GM19467 (cell line): ENCODE measurements around the gene PPFIA1.

Source experiments
- ATAC-seq: cut with Tn5 transposase; IDR thresholded peaks from one replicate; pipeline ENCODE4 v1.9.1; 2021; ENCODE audit warnings: mild to moderate bottlenecking, moderate library complexity; ENCODE audit not compliant: unreplicated experiment

PPFIA1 gene

GRCh38 chr11:70352100-70352499, 81.6 kb downstream of the PPFIA1 start:
- no peak for ATAC-seq

DNA sequence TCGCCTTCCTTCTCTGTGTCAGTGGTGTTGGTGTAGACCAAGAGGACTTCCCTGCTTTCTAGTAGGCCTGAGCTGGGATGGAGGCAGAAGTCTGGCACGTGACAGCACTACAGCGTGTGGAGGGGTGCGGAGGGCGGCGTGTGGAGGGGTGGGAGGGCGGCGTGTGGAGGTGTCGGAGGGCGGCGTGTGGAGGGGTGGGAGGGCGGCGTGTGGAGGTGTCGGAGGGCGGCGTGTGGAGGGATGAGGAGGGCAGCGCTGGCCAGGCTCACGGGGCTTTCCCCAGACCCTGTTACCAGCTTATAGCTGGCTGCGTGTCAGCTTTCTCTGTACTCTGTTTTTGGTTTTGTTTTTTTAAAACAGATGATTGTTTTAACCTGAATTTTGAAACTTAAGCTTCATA, 82.1 kb downstream of the PPFIA1 start:
- ATAC-seq: no peak

DNA sequence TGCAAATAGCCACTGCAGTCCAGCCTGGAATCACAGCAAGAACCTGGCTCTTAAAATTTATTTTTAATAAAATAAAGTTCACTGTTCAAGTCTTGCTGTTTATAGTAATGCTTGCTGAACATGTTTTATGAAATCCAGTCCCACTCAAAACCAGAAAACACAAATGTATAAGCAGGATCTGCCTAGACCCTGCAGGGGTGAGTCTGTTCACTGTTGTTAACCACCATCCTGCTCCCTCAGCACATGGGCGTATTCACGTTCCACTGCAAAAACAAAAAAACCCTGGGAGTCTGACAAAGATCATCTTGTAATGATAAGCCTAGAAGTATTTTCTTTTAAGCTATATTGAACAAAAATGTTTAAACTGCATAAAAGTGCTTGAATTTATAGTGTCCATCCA, 82.8 kb downstream of the PPFIA1 start:
- no peak for ATAC-seq

DNA sequence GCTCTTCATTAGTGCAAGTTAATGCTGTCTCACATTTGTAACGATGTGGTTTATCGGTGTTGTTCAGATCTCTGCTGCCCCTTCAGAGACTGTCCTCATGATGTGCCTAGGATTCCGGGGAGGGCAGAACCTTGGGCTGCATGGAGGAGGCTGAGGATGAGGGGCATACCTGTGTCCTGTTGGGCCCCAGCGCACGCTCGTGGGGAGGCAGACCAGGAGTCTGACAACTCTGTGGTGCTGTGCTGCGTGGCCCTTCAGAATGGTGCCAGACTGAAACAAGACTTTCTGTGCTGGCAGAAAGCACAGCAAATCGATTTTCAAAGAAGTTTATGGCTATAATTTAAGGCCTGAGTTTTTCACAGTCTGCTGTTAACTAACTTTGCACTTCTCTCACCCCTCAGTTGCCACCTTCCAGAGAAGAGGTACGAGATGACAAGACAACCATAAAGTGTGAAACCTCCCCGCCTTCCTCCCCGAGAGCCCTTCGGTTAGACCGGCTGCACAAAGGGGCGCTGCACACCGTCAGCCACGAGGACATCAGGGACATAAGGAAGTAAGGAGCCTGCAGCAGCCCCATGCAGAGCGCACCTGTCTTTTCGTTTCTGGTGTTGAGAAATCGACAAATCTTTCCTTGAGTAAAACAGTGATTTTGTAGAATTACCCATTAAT, 83.5 kb downstream of the PPFIA1 start:
- ATAC-seq: no peak

DNA sequence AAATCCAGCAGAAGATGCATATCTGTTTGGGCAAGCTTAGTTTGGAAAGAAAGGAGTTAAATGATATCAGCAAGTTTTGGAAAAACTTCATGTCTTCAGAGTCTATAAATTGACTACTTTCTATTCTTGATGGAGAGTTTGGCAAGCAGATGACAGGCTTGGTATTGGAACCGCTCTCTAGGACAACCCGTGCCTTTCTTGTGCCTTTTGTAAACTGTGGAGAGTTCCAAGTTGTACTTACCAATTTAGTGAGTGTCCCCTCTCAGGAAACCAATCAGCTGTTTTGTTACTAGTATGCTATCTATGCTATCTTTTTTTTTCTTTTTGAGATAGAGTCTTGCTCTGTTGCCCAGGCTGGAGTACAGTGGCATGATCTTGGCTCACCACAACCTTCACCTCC, 84.1 kb downstream of the PPFIA1 start:
- no peak for ATAC-seq

GRCh38 chr11:70358753-70359152, 88.3 kb downstream of the PPFIA1 start:
- no peak for ATAC-seq

DNA sequence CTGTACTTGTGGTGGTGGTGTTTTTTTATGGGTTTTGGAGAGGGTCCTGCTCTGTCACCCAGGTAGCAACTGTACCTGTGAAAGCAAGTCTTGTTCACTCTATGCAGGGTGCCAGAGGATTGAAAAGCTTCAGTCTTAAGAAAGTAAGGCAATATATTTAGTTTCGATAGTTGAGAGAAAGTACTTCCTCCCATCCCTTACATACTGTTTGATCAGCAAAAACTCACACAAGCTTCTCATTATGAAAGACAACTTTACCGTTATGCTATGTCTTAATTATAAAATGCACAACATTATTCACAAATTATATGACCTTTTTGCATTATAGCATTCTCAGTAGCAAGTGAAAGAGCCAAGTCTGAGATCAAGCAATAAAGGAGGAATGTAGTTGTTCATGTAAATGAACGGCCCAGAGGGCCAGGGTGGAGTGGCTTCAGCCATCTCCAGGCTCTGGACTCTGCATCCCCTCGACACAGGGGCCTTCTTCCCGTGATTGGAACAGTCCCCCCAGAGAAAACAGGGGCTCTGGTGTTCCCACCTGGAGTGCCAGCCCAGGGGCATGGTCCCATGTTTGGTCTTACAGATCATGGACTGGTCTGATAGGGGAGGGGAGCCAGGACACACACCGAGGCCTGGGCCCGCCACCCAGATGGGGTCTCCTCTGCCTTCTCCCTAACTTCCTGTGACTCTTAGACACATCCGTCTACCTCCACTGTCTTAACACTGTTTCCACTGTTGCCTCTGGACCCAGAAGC, 89.1 kb downstream of the PPFIA1 start:
- no peak for ATAC-seq

GRCh38 chr11:70360211-70360610, 89.7 kb downstream of the PPFIA1 start:
- no peak for ATAC-seq

DNA sequence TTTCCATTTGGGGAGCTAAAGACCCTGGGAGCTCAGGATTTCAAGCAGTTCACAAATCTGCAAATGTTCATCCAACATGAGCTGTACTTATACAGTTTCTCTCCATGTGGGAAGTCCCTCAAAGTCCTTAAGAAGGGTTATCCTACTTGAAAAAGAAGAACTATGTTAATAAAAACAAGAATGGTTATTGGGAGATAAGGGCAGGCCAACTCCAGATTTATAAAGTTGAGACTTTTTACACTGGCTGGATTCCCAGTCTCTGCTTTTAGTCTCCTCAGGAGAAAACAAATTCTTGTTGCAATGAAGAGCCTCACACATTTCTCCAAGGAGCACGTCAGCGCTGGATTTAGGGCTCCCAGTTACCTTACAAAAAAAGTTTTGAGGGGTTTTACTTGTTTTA, 93.7 kb downstream of the PPFIA1 start:
- no peak for ATAC-seq

- no peak for ATAC-seq
Measured at GRCh38 chr11:70364745-70365543, 94.5 kb downstream of the PPFIA1 start.

DNA sequence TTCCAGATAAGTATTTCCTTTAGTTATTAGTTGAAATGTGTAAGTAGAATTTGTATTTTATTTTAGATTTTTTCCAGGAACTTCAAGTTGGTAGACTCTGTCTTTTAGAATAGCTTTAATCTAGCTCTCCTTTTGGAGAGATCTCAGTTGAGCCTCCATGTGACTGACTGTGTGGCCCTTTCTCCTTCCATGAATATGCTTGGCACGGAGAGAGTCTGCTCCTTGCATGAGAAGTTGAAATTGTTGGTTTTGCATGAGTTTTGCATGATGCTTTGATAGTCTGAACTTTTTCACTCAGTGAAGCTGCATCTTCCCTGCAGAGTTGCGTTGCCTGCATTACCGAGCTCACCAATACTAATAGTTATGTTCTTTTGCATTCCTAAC, 95.0 kb downstream of the PPFIA1 start:
- no peak for ATAC-seq

GRCh38 chr11:70367071-70367470, 96.6 kb downstream of the PPFIA1 start:
- ATAC-seq: no peak

DNA sequence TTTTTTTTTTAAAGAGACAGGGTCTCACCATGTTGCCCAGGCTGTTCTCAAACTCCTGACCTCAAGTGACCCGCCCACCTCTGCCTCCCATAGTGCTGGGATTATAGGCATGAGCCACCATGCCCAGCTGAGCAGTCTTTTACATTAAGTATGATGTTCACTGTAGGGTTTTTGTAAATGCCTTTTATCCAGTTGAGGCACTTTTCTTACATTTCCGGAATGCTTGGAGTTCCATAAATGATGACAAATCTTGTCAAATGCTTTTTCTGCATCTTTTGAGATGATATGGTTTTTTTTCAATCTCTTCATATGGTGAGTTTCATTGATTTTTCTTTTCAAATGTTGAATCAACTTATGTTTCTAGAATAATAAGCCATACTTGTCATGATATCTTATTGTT, 98.5 kb downstream of the PPFIA1 start:
- no peak for ATAC-seq

GRCh38 chr11:70371241-70371640, 100.8 kb downstream of the PPFIA1 start:
- no peak for ATAC-seq

GRCh38 chr11:70372076-70372475, 101.6 kb downstream of the PPFIA1 start:
- no peak for ATAC-seq

- ATAC-seq: no peak
Measured at GRCh38 chr11:70376621-70377020, 106.1 kb downstream of the PPFIA1 start.

DNA sequence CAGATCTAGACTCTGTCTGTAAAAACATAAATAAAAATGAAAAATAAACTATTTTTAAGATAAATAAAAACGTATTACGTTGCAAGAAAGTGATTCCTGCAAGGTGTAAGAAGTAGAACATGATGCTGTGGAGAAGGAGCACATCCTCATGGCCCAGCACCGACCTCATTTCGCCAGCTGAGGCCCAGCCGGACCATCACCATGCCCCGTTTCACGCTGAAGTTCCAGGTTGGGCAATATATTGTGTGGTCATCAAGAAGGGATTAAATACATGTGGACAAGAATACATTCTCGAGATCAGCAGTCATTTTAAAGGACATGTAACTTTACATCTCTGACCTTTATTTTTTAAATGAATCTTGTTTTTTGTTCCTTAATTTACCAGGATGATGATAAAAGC, 107.2 kb downstream of the PPFIA1 start:
- no peak for ATAC-seq

- no peak for ATAC-seq
Measured at GRCh38 chr11:70378506-70379134, 108.1 kb downstream of the PPFIA1 start.

DNA sequence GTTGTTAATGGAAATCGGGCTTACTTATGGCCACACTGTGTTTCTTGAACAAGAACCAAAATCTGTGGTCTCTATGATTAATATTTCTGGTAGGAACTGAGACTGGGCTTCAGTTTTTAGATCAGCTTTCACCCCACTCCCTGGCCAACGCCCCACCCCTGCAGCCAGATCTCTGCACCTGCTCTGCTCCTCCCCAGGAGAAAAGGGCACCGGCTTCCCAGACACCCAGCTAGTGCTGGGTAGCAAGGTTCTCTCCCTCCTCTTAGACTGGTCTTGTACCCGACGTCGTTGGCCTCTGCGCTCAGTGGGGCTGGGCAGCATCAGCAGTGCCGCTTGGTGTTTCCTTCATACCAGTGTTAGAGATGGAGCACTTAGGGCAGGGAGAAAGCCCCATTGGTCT, 110.9 kb downstream of the PPFIA1 start:
- ATAC-seq: no peak

- no peak for ATAC-seq
Measured at GRCh38 chr11:70381872-70382861, 111.7 kb downstream of the PPFIA1 start.
